Adrenal gland (tissue), 12 donors: Measurements from ENCODE around the gene NR2F2. TPM values are rescaled to one million over a fixed set of nuclear protein-coding genes. Genes with fewer than 3 reads are reported as not detected.

Experiments used
- DNase-seq, 7 donors: peaks; one replicate each; pipeline ENCODE4 v3.0.0-alpha.2; 2019 to 2020
- H3K27ac ChIP-seq, 5 donors: fragments of 200-600 bp; sonication (generic) in 4 of 5; 1 replicate in 3 of 5; 2 replicates in 2 of 5; pipeline versions ENCODE4 v1.5.1 to v1.8.0; 2016 to 2020; ENCODE audit warnings: mild to moderate bottlenecking in 1 of 5
- H3K27me3 ChIP-seq: fragments of 200-600 bp; 2 replicates; pipeline ENCODE4 v1.8.0; 2021
- H3K36me3 ChIP-seq, 2 donors: fragments of 200-600 bp; replicated peaks in 1 of 2; 1 replicate in 1 of 2; 2 replicates in 1 of 2; pipeline versions ENCODE4 v1.5.1 to v1.8.0; 2018 to 2022
- H3K4me1 ChIP-seq, 2 donors: fragments of 200-600 bp; replicated peaks in 1 of 2; 1 replicate in 1 of 2; 2 replicates in 1 of 2; pipeline versions ENCODE4 v1.5.1 to v1.8.0; 2018 to 2021
- H3K4me3 ChIP-seq, 4 donors: fragments of 200-600 bp; sonication (generic) in 3 of 4; one replicate each; pipeline ENCODE4 v1.5.1; 2016 to 2018
- H3K9me3 ChIP-seq, 3 donors: fragments of 200-600 bp; sonication (generic) in 1 of 3; replicated peaks in 1 of 3; 1 replicate in 2 of 3; 2 replicates in 1 of 3; pipeline versions ENCODE4 v1.5.1 to v1.8.0; 2016 to 2021
- POLR2A ChIP-seq, 2 donors: fragments of 450-650 bp; IDR thresholded peaks; one replicate each; pipeline ENCODE4 v1.6.1; 2017; ENCODE audit warnings: antibody characterized with exemption in 2 of 2, mild to moderate bottlenecking in 2 of 2, moderate library complexity in 1 of 2
- WGBS, 4 donors: extraction: QIAGEN DNeasy Blood & Tissue Kit in 2 of 4; methylation state at CpG; one replicate each; pipeline versions ENCODE4 v1.1.5 to v1.1.7; 2013 to 2017; 5-methylcytosine and 5-hydroxymethylcytosine counted together
- intact Hi-C, 2 donors: fragments of 100-400 bp; cut with DNase I; formaldehyde crosslinking; loops; one replicate each; pipeline versions ENCODE4 v1.14.1 to v1.15.0; 2022 to 2023
- polyA plus RNA-seq, 3 donors: library from polyadenylated mRNA; stranded (reverse); fragments of 200-250 nt in 2 of 3; fragments of 350-450 nt in 1 of 3; fragmentation: Illumina TruSeq in 1 of 3; extraction: RNeasy Lipid Tissue Mini Kit (QIAGEN cat#74804) in 1 of 3; gene quantifications; one replicate each; pipeline ENCODE4 v1.2.3, GENCODE V29; 2013 to 2014
- total RNA-seq, 9 donors: library from RNA; depleted of rRNA in 4 of 9; stranded (reverse); fragments of >200 nt in 4 of 9; fragments of 120-200 nt in 1 of 9; fragmentation: NEBNext Ultra II Directional in 1 of 9; extraction: Animal tissue kit (Norgen Biotek cat#: 25700) in 1 of 9; gene quantifications; one replicate each; pipeline versions ENCODE4 v1.1.0 to v1.2.4, GENCODE V29; 2013 to 2023
- TF ChIP-seq, protein P1 (sequence below), 6 experiments: fragments of 450-650 bp in 4 of 6; fragments of 200-600 bp in 2 of 6; sonication (generic) in 1 of 6; IDR thresholded peaks; 1 replicate in 5 of 6; 2 replicates in 1 of 6; pipeline versions ENCODE4 v1.5.1 to v1.8.0; 2016 to 2021; ENCODE audit warnings: antibody characterized with exemption in 6 of 6, mild to moderate bottlenecking in 2 of 6, moderate library complexity in 1 of 6
- donor health status: healthy with polysubstance abuse.
- donor health status: Bipolar disorder and iron deficiency.
- donor health status: DM: yes; HTN: yes; CAD: no.
- donor health status: DM: no; HTN: no; CAD: no.
- donor health status: DM: no; HTN: no; CAD: no.
- donor health status: DM: yes; HTN: yes; CAD: no.

NR2F2 gene
- total and polyA plus RNA-seq, 12 donors: 13.9 to 113 (median 47.1) TPM

DNA sequence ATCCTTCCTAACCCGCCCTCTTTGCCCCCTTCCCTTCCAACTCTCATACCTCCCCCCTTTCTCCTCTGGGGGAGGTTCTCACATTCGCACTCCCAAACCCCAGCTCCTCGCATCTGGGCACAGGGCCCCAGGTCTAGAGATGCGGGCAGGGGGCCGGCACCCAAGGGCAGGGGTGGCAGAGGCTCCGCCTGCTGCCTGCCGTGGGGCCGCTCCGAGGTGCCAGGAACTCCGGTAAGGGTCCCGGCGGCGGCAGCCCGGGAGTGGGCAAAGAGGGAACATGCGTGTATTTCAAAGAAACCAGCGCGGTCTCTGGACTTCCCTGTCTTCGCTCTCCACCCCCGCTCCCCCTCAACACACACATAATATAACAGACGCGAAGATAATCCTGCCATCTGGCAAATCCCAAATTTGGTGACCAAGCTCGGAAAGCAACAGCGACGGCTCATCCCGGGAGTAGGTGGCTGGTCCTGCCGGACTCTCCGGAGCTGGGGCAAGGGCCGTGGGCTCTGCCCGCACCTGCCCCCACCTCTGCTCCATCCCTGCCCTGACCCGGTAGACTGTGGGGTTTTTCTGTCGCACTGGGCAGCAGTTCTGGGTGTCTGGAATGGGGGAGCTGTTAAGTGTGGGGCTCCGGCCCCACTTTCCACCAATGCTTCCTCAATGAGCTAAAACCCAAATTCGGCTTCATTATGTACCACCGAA, 31.0 kb downstream of the NR2F2 start:
- H3K36me3 ChIP-seq: no peaks in the 10 kb centered on the region
- intact Hi-C loops: loop anchor here in 1 of 2 donors (10.0 kb wide), 1 partner anchor 223 kb away; no protein-coding TSS in a partner anchor
- no peak for DNase-seq
- H3K9me3 ChIP-seq: no peaks in the 10 kb centered on the region
- 69 to 78% (median 75%) methylated on average over 19 to 34 of the region's 34 CpGs for WGBS, 4 donors
- peaks cover 1% of the 10 kb centered on the region for H3K27me3 ChIP-seq
- no peak overlapping the region for H3K4me3 ChIP-seq
- no peak overlapping the region for H3K27ac ChIP-seq
- no peak for TF ChIP-seq POLR2A (IDR thresholded peaks at IDR 0.05)
- TF ChIP-seq, protein P1, sequence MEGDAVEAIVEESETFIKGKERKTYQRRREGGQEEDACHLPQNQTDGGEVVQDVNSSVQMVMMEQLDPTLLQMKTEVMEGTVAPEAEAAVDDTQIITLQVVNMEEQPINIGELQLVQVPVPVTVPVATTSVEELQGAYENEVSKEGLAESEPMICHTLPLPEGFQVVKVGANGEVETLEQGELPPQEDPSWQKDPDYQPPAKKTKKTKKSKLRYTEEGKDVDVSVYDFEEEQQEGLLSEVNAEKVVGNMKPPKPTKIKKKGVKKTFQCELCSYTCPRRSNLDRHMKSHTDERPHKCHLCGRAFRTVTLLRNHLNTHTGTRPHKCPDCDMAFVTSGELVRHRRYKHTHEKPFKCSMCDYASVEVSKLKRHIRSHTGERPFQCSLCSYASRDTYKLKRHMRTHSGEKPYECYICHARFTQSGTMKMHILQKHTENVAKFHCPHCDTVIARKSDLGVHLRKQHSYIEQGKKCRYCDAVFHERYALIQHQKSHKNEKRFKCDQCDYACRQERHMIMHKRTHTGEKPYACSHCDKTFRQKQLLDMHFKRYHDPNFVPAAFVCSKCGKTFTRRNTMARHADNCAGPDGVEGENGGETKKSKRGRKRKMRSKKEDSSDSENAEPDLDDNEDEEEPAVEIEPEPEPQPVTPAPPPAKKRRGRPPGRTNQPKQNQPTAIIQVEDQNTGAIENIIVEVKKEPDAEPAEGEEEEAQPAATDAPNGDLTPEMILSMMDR (IDR thresholded peaks at IDR 0.05): no peak
- H3K4me1 ChIP-seq: peaks cover 3 to 16% of the 10 kb centered on the region in 2 donors

DNA sequence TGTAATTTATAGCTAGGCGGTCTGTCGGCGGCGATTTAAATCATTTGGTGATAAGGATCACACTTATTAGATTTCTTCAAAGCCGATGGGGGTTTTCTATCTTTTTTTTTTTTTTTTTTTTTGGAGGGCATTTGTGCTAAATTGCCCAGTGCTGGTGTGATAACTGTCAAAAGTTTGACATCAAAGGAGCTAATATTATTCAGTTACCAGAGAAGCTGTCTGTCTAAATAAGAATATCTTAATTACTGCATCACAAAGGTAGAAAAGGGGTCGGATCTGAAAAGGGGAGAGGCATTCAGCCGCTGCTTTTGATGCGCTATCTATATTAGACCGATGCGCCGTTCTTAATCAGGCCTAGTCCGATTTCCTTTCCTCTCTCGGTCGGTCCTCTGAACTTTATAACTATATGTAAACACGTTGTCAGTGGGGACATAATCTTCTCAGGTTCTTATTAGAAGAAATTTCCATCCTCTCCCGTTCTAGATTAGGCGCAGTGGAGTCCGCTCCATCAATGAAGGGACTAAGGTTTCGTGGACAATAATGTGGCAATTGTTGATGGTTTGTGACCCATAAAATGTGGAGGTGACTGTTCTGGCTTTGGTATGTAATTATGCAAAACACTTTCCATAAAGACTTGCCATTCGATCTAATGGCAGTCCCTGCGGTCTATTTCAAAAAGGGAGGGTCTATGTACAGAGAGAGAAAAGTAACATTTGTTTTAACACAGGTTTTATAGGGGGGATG, 31.7 kb downstream of the NR2F2 start:
- peaks cover 3 to 14% of the 10 kb centered on the region in 2 donors for H3K4me1 ChIP-seq
- H3K27ac ChIP-seq: no peak overlapping the region

DNA sequence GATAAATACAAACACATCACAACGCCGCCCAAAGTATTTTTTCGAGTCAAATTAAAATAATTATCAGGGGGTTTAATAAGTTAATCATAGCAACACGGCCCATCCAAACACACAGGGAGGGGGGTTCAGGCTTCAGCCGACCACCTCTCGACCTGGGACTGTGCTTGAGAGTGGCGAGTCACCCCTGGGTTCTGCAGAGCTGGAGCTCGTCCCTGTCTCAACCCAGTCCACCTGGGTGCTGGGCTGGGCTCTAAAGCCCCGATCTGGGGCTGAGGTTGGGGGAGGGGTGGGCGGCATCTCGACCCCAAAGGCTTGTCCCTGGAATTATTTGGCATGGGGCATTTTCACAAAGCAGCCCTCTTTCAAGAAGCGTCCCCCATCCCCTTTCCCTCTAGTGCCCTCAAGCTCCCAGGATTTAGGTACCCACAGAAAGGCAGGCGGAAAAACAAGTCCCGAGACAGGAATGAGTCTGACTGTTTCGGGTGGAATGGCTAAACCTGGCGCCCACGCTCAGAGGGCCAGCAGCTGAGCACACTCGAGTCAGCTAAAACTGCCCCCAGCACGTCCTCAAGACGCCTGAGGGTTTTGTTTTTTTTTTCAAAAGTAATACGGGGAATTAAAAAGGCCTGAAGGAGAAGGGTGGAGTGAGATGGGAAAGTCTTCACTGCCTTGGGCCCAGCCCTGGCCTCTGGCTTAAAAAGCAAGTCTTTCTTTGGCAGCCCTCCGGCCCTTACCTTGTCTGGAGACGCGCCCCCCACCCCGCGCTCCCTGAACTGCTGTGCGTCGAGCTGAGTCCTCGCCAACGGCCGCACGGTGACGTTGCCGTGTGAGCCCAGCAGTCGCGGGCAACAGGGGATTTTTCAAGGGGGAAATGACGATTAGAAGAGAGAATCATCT, 32.5 kb downstream of the NR2F2 start:
- Histone ChIP-seq H3K36me3 (no peaks in the 10 kb centered on the region), H3K9me3 (no peaks in the 10 kb centered on the region), H3K27me3 (peaks cover 5% of the 10 kb centered on the region), H3K4me1 (peaks cover 3 to 11% of the 10 kb centered on the region in 2 donors), H3K27ac (no peak overlapping the region), H3K4me3 (no peak overlapping the region)
- intact Hi-C loops: loop anchor here in 1 of 2 donors (10.0 kb wide), 1 partner anchor 222 kb away; no protein-coding TSS in a partner anchor
- DNase-seq: no peak
- 62 to 70% (median 65%) methylated on average over 35 to 37 of the region's 37 CpGs for whole genome bisulfite sequencing, 4 donors
- TF ChIP-seq, protein P1 (IDR thresholded peaks at IDR 0.05): no peak
- TF ChIP-seq POLR2A (IDR thresholded peaks at IDR 0.05): no peak

More for the DNA sequence above, 31.7 kb downstream of the NR2F2 start:
- DNase-seq: no peak
- H3K27me3 ChIP-seq: peaks cover 5% of the 10 kb centered on the region
- intact Hi-C loops: loop anchor here in 1 of 2 donors (10.0 kb wide), 1 partner anchor 223 kb away; no protein-coding TSS in a partner anchor
- no peaks in the 10 kb centered on the region for H3K9me3 ChIP-seq
- no peaks in the 10 kb centered on the region for H3K36me3 ChIP-seq
- WGBS, 4 donors: 72 to 82% (median 80%) methylated on average over 21 of the region's 21 CpGs
- TF ChIP-seq POLR2A (IDR thresholded peaks at IDR 0.05): no peak
- TF ChIP-seq, protein P1 (IDR thresholded peaks at IDR 0.05): no peak
- H3K4me3 ChIP-seq: no peak overlapping the region
